OCI-LY3 (cell line): Measurements from ENCODE around the gene NTPCR.

Experiments
- CTCF ChIP-seq: fragments of 200-600, 300-600 bp; sonication (generic); IDR thresholded peaks from 2 replicates; pipeline ENCODE4 v1.5.1; 2014; ENCODE audit warnings: antibody characterized with exemption, low read length, low read depth
- EZH2phosphoT487 ChIP-seq: fragments of 200-600 bp; shearing (Covaris generic); IDR thresholded peaks from 2 replicates; pipeline ENCODE4 v1.6.1; 2018; ENCODE audit warnings: antibody characterized with exemption, mixed run types, low read depth

- TF ChIP-seq CTCF (no peak), EZH2phosphoT487 (no peak)
Measured at GRCh38 chr1:232987774-232988140, 37.3 kb downstream of the NTPCR start.
